Measurements from ENCODE around the gene CCDC63.

CCDC63 gene

GRCh38 chr12:110846615-110847566, at the start of gene CCDC63:
Gene CCDC63, plus strand, starts transcription at chr12:110846987. Its CDS starts 5,968 bp downstream, at chr12:110852955.
- H3K36me3 ChIP-seq (ENCODE audit: control insufficient read depth, insufficient read depth, low read length): no peaks in the 10 kb centered on the region
- no peak within 1 kb of the TSS for H3K9ac ChIP-seq (ENCODE audit: low read length)
- H3K4me3 ChIP-seq (ENCODE audit: low read length): peak within 1 kb of the TSS; percentile 25
- H3K4me1 ChIP-seq (ENCODE audit: control insufficient read depth, insufficient read depth, low read length): no peaks in the 10 kb centered on the region
- H3K27ac ChIP-seq (ENCODE audit: low read depth, low read length): no peak within 1 kb of the TSS
- no peaks in the 10 kb centered on the region for H3K27me3 ChIP-seq (ENCODE audit: control insufficient read depth, insufficient read depth, low read length)

- no peaks in the 10 kb centered on the region for H3K4me1 ChIP-seq (ENCODE audit: control insufficient read depth, insufficient read depth, low read length)
- H3K36me3 ChIP-seq (ENCODE audit: control insufficient read depth, insufficient read depth, low read length): no peaks in the 10 kb centered on the region
- H3K27me3 ChIP-seq (ENCODE audit: control insufficient read depth, insufficient read depth, low read length): no peaks in the 10 kb centered on the region
- no peak overlapping the region for H3K27ac ChIP-seq (ENCODE audit: low read depth, low read length)
- no peak overlapping the region for H3K4me3 ChIP-seq (ENCODE audit: low read length)
- H3K9ac ChIP-seq (ENCODE audit: low read length): no peak overlapping the region
Measured at GRCh38 chr12:110798461-110798860, 48.3 kb upstream of the CCDC63 start.

DNA sequence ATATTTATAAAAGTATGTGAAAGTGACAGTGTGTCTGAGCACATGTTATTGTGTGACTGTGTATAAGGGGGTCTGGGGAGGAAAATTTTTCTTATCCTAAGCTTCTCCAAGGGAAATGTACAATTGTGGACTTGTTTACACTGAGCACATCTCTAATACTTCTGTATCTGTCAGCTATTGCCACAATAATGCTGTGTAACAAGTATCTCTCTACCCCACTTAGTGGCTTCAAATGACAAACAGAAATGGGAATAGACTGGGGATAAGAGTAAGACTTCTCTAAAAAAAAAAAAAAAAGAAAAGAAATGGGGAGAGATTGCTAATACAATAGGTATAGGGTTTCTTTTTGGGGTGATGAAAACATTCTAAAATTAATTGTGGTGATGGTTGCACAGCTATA, 44.3 kb upstream of the CCDC63 start:
- H3K4me3 ChIP-seq (ENCODE audit: low read length): no peak overlapping the region
- no peak overlapping the region for H3K9ac ChIP-seq (ENCODE audit: low read length)
- no peaks in the 10 kb centered on the region for H3K27me3 ChIP-seq (ENCODE audit: control insufficient read depth, insufficient read depth, low read length)
- no peak overlapping the region for H3K27ac ChIP-seq (ENCODE audit: low read depth, low read length)
- H3K4me1 ChIP-seq (ENCODE audit: control insufficient read depth, insufficient read depth, low read length): no peaks in the 10 kb centered on the region
- H3K36me3 ChIP-seq (ENCODE audit: control insufficient read depth, insufficient read depth, low read length): no peaks in the 10 kb centered on the region

GRCh38 chr12:110804406-110804805, 42.4 kb upstream of the CCDC63 start:
- H3K9ac ChIP-seq (ENCODE audit: low read length): no peak overlapping the region
- H3K4me3 ChIP-seq (ENCODE audit: low read length): no peak overlapping the region
- no peaks in the 10 kb centered on the region for H3K27me3 ChIP-seq (ENCODE audit: control insufficient read depth, insufficient read depth, low read length)
- no peaks in the 10 kb centered on the region for H3K36me3 ChIP-seq (ENCODE audit: control insufficient read depth, insufficient read depth, low read length)
- no peaks in the 10 kb centered on the region for H3K4me1 ChIP-seq (ENCODE audit: control insufficient read depth, insufficient read depth, low read length)
- H3K27ac ChIP-seq (ENCODE audit: low read depth, low read length): no peak overlapping the region

DNA sequence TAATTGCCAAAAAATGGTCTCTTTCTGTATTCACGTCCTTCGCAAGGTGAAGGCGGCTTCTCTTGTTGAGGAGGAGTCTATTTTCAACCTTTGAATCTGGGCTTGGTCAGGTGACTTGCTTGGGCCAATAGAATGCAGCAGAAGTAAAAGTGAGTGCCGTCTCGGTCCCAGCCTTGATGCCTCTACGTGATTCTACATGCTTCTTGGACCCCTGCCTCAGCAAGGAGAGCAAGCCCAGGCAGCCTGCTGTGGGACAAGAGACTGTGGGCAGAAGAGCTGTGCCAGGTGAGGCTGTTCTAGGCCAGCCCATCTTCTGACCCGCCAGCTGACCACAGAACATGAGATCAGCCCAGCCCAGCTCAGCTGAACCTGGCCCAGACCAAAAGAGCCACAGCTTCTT, 39.1 kb upstream of the CCDC63 start:
- H3K27me3 ChIP-seq (ENCODE audit: control insufficient read depth, insufficient read depth, low read length): no peaks in the 10 kb centered on the region
- H3K4me3 ChIP-seq (ENCODE audit: low read length): no peak overlapping the region
- H3K4me1 ChIP-seq (ENCODE audit: control insufficient read depth, insufficient read depth, low read length): no peaks in the 10 kb centered on the region
- no peaks in the 10 kb centered on the region for H3K36me3 ChIP-seq (ENCODE audit: control insufficient read depth, insufficient read depth, low read length)
- H3K27ac ChIP-seq (ENCODE audit: low read depth, low read length): no peak overlapping the region
- no peak overlapping the region for H3K9ac ChIP-seq (ENCODE audit: low read length)

DNA sequence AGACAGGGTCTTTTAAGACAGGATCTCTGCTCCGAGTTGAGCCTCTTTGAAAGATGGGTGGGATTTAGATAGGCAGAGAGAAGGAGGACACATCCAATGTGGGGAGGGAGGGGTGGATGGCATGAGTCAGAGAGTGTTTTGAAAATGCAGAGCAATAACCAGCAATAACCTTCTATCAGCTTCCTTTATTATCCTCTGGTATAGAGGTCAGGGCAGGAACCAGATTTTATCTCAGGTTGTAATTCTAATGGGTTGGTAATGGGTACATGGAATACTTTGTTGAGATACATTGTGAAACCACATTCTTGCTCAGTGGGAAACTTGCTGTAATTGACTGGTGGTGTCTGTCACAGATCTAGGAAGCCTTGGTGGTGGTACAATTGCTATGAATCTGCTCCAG, 37.6 kb upstream of the CCDC63 start:
- Histone ChIP-seq H3K27me3 (ENCODE audit: control insufficient read depth, insufficient read depth, low read length) (no peaks in the 10 kb centered on the region), H3K4me3 (ENCODE audit: low read length) (no peak overlapping the region), H3K36me3 (ENCODE audit: control insufficient read depth, insufficient read depth, low read length) (no peaks in the 10 kb centered on the region), H3K4me1 (ENCODE audit: control insufficient read depth, insufficient read depth, low read length) (no peaks in the 10 kb centered on the region), H3K9ac (ENCODE audit: low read length) (no peak overlapping the region), H3K27ac (ENCODE audit: low read depth, low read length) (no peak overlapping the region)

GRCh38 chr12:110811972-110812371, 34.8 kb upstream of the CCDC63 start:
- Histone ChIP-seq H3K4me1 (ENCODE audit: control insufficient read depth, insufficient read depth, low read length) (no peaks in the 10 kb centered on the region), H3K4me3 (ENCODE audit: low read length) (no peak overlapping the region), H3K27me3 (ENCODE audit: control insufficient read depth, insufficient read depth, low read length) (no peaks in the 10 kb centered on the region), H3K27ac (ENCODE audit: low read depth, low read length) (no peak overlapping the region), H3K9ac (ENCODE audit: low read length) (no peak overlapping the region), H3K36me3 (ENCODE audit: control insufficient read depth, insufficient read depth, low read length) (no peaks in the 10 kb centered on the region)

DNA sequence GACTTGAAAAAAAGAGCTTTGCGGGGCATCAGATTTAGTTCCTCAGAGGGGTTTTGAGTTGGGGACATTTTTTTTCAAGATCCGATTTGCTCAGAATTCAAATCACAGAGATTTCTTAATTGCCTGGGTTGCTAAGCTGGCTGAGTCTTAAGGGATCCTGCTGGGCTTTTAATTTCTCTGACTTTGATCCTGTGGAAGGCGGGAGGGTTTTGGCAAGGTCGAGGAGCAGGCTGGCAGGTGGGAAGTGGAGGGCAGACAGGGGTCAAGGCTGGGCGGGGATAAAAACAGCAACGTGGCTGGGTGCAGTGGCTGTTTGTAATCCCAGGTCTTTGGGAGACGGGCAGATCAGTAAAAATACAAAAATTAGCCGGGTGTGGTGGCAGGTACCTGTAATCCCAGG, 33.5 kb upstream of the CCDC63 start:
- Histone ChIP-seq H3K9ac (ENCODE audit: low read length) (no peak overlapping the region), H3K36me3 (ENCODE audit: control insufficient read depth, insufficient read depth, low read length) (no peaks in the 10 kb centered on the region)

GRCh38 chr12:110813756-110814155, 33.0 kb upstream of the CCDC63 start:
- Histone ChIP-seq H3K4me1 (ENCODE audit: control insufficient read depth, insufficient read depth, low read length) (no peaks in the 10 kb centered on the region), H3K4me3 (ENCODE audit: low read length) (no peak overlapping the region), H3K27ac (ENCODE audit: low read depth, low read length) (no peak overlapping the region), H3K27me3 (ENCODE audit: control insufficient read depth, insufficient read depth, low read length) (no peaks in the 10 kb centered on the region), H3K36me3 (ENCODE audit: control insufficient read depth, insufficient read depth, low read length) (no peaks in the 10 kb centered on the region), H3K9ac (ENCODE audit: low read length) (no peak overlapping the region)

More for the DNA sequence above, 33.5 kb upstream of the CCDC63 start:
- no peaks in the 10 kb centered on the region for H3K4me1 ChIP-seq (ENCODE audit: control insufficient read depth, insufficient read depth, low read length)
- no peaks in the 10 kb centered on the region for H3K27me3 ChIP-seq (ENCODE audit: control insufficient read depth, insufficient read depth, low read length)
- H3K4me3 ChIP-seq (ENCODE audit: low read length): no peak overlapping the region
- no peak overlapping the region for H3K27ac ChIP-seq (ENCODE audit: low read depth, low read length)

- Histone ChIP-seq H3K4me3 (ENCODE audit: low read length) (no peak overlapping the region), H3K36me3 (ENCODE audit: control insufficient read depth, insufficient read depth, low read length) (no peaks in the 10 kb centered on the region), H3K27ac (ENCODE audit: low read depth, low read length) (no peak overlapping the region), H3K9ac (ENCODE audit: low read length) (no peak overlapping the region), H3K4me1 (ENCODE audit: control insufficient read depth, insufficient read depth, low read length) (no peaks in the 10 kb centered on the region), H3K27me3 (ENCODE audit: control insufficient read depth, insufficient read depth, low read length) (no peaks in the 10 kb centered on the region)
Measured at GRCh38 chr12:110816248-110816647, 30.5 kb upstream of the CCDC63 start.

DNA sequence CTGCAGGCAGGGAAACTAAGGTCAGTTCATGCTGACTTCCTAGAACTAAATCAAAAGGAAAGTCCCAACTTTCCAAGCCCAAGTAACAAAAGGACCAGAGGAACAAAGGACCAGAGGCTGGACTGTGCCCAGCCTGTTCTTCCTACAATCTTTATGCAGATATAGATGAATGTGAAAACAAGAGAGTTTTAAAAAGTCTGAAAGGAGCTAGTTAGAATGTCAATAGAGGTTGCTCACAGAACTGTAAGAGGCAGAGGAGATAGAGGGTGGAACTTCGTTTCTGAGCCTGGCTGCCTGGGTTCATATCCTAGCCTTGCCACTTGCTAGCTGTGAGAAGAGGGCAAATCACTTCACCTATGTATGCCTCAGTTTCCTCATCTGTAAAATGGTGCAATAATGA, 30.0 kb upstream of the CCDC63 start:
- no peak overlapping the region for H3K4me3 ChIP-seq (ENCODE audit: low read length)
- no peaks in the 10 kb centered on the region for H3K36me3 ChIP-seq (ENCODE audit: control insufficient read depth, insufficient read depth, low read length)

DNA sequence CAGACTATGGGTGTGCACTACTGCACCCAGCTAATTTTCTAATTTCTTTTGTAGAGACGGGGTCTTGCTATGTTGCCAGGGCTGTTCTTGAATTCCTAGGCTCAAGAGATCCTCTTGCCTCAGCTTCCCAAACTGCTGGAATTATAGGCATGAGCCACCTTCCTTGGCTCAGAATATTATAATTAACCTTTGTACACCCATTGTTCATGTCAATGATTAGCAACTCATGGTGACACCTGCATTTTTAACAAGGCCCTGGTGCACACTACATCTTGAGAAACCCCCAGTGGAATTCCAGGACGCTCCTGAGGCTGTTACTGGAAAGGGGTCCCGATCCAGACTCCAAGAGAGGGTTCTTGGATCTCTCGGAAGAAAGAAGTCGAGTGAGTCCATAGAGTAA, 28.3 kb upstream of the CCDC63 start:
- H3K36me3 ChIP-seq (ENCODE audit: control insufficient read depth, insufficient read depth, low read length): no peaks in the 10 kb centered on the region
- no peak overlapping the region for H3K9ac ChIP-seq (ENCODE audit: low read length)
- H3K27me3 ChIP-seq (ENCODE audit: control insufficient read depth, insufficient read depth, low read length): no peaks in the 10 kb centered on the region
- no peak overlapping the region for H3K4me3 ChIP-seq (ENCODE audit: low read length)
- no peaks in the 10 kb centered on the region for H3K4me1 ChIP-seq (ENCODE audit: control insufficient read depth, insufficient read depth, low read length)
- no peak overlapping the region for H3K27ac ChIP-seq (ENCODE audit: low read depth, low read length)

More for the DNA sequence above, 30.0 kb upstream of the CCDC63 start:
- Histone ChIP-seq H3K9ac (ENCODE audit: low read length) (no peak overlapping the region), H3K27me3 (ENCODE audit: control insufficient read depth, insufficient read depth, low read length) (no peaks in the 10 kb centered on the region), H3K4me1 (ENCODE audit: control insufficient read depth, insufficient read depth, low read length) (no peaks in the 10 kb centered on the region), H3K27ac (ENCODE audit: low read depth, low read length) (no peak overlapping the region)

DNA sequence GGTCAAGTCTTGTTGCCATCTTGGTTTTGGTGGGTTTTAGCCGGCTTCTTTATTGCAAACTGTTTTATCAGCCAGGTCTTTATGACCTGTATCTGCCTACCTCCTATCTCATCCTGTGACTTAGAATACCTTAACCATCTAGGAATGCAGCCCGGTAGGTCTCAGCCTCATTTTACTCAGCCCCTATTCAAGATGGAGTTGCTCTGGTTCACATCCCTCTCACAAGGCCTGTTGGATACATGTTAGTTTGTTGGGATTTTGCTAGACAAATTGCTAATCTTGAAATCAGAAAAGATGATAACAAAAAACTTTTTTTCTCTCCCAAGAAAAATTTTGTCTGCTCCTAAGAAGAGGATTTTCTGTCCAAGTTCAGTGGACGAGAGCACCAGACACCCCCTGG, 27.6 kb upstream of the CCDC63 start:
- H3K27me3 ChIP-seq (ENCODE audit: control insufficient read depth, insufficient read depth, low read length): no peaks in the 10 kb centered on the region
- H3K4me1 ChIP-seq (ENCODE audit: control insufficient read depth, insufficient read depth, low read length): no peaks in the 10 kb centered on the region
- no peaks in the 10 kb centered on the region for H3K36me3 ChIP-seq (ENCODE audit: control insufficient read depth, insufficient read depth, low read length)
- H3K9ac ChIP-seq (ENCODE audit: low read length): no peak overlapping the region
- H3K27ac ChIP-seq (ENCODE audit: low read depth, low read length): no peak overlapping the region
- H3K4me3 ChIP-seq (ENCODE audit: low read length): no peak overlapping the region

Measured in rectal smooth muscle tissue (tissue), 1 donor.